Kidney epithelial cell (primary cell): Measurements from ENCODE around the gene STX8. TPM values are rescaled to one million over a fixed set of nuclear protein-coding genes. Genes with fewer than 3 reads are reported as not detected.
"Not testable (repeated sequence)": the region's sequence is repeated elsewhere in the genome, so short reads cannot be mapped to it uniquely, and the experiment has no call there.

ENCODE experiments used
- DNase-seq: peaks from one replicate; pipeline ENCODE4 v3.0.0-alpha.2; 2010; ENCODE audit warnings: low read depth
- H3K27me3 ChIP-seq: 2 replicates; pipeline ENCODE4 v1.6.0; 2011; ENCODE audit warnings: low read length; ENCODE audit not compliant: control insufficient read depth, insufficient read depth
- H3K36me3 ChIP-seq: 2 replicates; pipeline ENCODE4 v1.5.1; 2011; ENCODE audit warnings: low read length; ENCODE audit not compliant: control insufficient read depth, insufficient read depth
- H3K4me3 ChIP-seq: 2 replicates; pipeline ENCODE4 v1.5.1; 2011; ENCODE audit warnings: low read depth, mild to moderate bottlenecking, control low read depth, low read length
- total RNA-seq: library from RNA; depleted of rRNA; stranded (reverse); fragments of >200 nt; gene quantifications from 2 replicates; pipeline ENCODE4 v1.2.3, GENCODE V29; 2015
- TF ChIP-seq, protein P1 (sequence below): IDR thresholded peaks from 2 replicates; pipeline ENCODE4 v1.5.1; 2011; ENCODE audit warnings: mild to moderate bottlenecking, moderate library complexity, low read length, control low read depth, inconsistent platforms; ENCODE audit not compliant: insufficient read depth, poor library complexity, severe bottlenecking

Gene STX8
- total RNA-seq, 1 donor from 2014 or later: 76.3 TPM

DNA sequence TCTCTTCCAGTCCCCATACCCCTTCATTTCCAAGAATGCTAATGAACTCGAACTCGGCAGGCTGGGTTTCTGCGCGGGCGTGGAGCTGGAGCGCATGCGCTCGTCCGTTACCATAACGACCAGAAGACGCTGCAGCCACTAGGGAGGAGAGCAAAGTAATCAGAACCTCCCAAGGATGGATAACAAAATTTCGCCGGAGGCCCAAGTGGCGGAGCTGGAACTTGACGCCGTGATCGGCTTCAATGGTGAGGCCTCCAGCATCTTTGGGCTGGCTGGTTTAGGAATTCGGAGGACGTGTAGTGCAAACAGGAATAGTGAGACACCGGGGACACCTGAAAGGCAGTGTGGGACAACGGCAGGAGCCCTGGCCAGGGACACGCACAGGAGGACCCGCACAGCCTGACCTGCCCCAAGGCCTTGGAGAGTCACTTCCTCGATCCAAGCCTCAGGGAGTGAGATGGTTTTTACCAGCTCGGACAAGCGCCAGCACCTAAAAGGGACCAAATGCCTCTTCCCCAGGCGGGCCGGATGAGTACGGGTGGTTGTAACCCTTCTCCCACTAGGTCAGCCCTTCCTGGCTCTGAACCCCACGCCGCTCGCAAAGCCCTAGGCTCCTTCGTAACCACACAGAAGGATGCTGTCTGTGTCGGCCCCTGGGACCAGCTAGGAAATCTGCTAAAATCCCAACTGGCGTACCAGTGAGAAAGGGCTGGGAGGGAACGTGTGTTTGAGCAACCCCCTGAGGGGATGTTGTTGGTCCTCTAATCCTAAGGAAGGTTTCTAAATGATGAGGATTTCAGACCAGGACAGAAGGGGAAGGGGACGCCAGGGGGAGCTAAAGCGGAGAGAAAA lies 1.1 kb upstream of the STX8 start, which contains the start of gene CFAP52:
Gene CFAP52, plus strand, starts transcription at position 122 of the 852 bp plus-strand sequence. Its CDS starts 54 bp downstream, at position 176.
- H3K4me3 ChIP-seq: peak within 1 kb of the TSS; percentile 69
- H3K36me3 ChIP-seq: no peaks in the 10 kb centered on the region
- TF ChIP-seq, protein P1, sequence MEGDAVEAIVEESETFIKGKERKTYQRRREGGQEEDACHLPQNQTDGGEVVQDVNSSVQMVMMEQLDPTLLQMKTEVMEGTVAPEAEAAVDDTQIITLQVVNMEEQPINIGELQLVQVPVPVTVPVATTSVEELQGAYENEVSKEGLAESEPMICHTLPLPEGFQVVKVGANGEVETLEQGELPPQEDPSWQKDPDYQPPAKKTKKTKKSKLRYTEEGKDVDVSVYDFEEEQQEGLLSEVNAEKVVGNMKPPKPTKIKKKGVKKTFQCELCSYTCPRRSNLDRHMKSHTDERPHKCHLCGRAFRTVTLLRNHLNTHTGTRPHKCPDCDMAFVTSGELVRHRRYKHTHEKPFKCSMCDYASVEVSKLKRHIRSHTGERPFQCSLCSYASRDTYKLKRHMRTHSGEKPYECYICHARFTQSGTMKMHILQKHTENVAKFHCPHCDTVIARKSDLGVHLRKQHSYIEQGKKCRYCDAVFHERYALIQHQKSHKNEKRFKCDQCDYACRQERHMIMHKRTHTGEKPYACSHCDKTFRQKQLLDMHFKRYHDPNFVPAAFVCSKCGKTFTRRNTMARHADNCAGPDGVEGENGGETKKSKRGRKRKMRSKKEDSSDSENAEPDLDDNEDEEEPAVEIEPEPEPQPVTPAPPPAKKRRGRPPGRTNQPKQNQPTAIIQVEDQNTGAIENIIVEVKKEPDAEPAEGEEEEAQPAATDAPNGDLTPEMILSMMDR: peak; percentile 85
- no peaks in the 10 kb centered on the region for H3K27me3 ChIP-seq
- DNase-seq: no peak

- DNase-seq: no peak
- Histone ChIP-seq H3K27me3 (no peaks in the 10 kb centered on the region), H3K4me3 (no peak overlapping the region), H3K36me3 (no peaks in the 10 kb centered on the region)
- TF ChIP-seq, protein P1: no peak
Observed at GRCh38 chr17:9571201-9571600, 4.4 kb downstream of the STX8 start.

- TF ChIP-seq, protein P1: no peak
- Histone ChIP-seq H3K27me3 (no peaks in the 10 kb centered on the region), H3K36me3 (no peaks in the 10 kb centered on the region), H3K4me3 (no peak overlapping the region)
- DNase-seq: no peak
Observed at GRCh38 chr17:9568957-9569588, 6.5 kb downstream of the STX8 start.

DNA sequence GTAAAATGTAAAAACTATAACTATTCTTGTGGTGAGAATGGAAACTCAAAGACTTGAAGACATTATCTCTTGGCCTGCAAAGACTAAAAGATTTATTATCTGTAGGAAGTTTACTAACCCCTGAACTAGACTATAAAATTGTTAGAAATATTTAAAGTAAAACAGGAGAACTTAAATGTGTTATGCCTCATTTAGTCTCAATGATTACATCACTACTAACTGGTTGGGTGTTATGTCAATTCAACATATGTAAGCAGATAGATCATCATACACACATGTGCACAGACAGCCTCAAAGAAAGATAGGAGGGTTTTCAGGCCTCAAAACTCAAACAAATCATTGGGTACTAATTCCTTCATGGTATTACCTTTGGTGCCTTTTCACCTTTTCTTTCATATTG lies 7.6 kb downstream of the STX8 start:
- no peak overlapping the region for H3K4me3 ChIP-seq
- no peak for DNase-seq
- no peaks in the 10 kb centered on the region for H3K27me3 ChIP-seq
- TF ChIP-seq, protein P1: no peak
- no peaks in the 10 kb centered on the region for H3K36me3 ChIP-seq

DNA sequence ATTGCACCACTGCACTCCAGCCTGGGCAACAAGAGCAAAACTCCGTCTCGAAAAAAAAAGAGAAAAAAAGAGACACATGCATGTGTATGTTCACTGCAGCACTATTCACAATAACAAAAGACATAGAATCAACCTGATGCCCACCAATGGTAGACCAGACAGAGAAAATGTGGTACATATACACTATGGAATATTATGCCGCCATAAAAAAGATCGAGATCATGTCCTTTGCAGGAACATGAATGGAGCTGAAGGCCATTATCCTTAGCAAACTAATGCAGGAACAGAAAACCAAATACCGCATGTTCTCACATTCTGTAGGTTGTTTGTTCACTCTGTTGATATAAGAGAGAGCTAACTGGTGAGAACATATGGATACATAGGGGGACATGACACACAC lies 8.9 kb downstream of the STX8 start:
- H3K27me3 ChIP-seq, DNase-seq, H3K36me3 ChIP-seq, H3K4me3 ChIP-seq: not testable (repeated sequence)

GRCh38 chr17:9566067-9566466 lies 9.6 kb downstream of the STX8 start:
- H3K4me3 ChIP-seq: no peak overlapping the region
- TF ChIP-seq, protein P1: no peak
- H3K36me3 ChIP-seq: no peaks in the 10 kb centered on the region
- no peaks in the 10 kb centered on the region for H3K27me3 ChIP-seq
- DNase-seq: no peak
